ENCODE results near the gene PLCH2.

- TF ChIP-seq CTCF (IDR thresholded peaks at IDR 0.05) (no peak), POLR2A (IDR thresholded peaks at IDR 0.05) (no peak)
These were observed 31.7 kb downstream of the PLCH2 start for GRCh38 chr1:2507744-2508155.

All from body of pancreas (tissue), 4 donors.